ENCODE data around the gene ATF4.

- TF ChIP-seq CTCF (IDR thresholded peaks at IDR 0.05) (no peak), POLR2AphosphoS5 (IDR thresholded peaks at IDR 0.05; ENCODE audit: insufficient read depth in 1 of 2, low read depth in 1 of 2) (no peak)
Measured at GRCh38 chr22:39563571-39564428, 43.4 kb downstream of the ATF4 start.

All from vagina (tissue), 2 donors.